H1 (cell line): ENCODE results near the gene VGLL4. TPM values are rescaled to one million over a fixed set of nuclear protein-coding genes. Genes with fewer than 3 reads are reported as not detected.

Experiments
- CTCF ChIA-PET: fragments of 300-600 bp; sonication (Branson Sonifier 250); formaldehyde crosslinking; loops from one replicate; lab custom pipeline; 2021; ENCODE audit not compliant: partially characterized antibody; lab: Charles Lee
- POLR2A ChIA-PET: fragments of 300-600 bp; sonication (Branson Sonifier 250); formaldehyde crosslinking; loops from one replicate; lab custom pipeline; 2021; ENCODE audit warnings: inconsistent platforms; ENCODE audit not compliant: partially characterized antibody; lab: Charles Lee
- DNase-seq, 2 experiments: peaks; one replicate each; pipeline versions ENCODE4 v3.0.0 to v3.0.0-alpha.2; 2010 to 2022; ENCODE audit warnings: low spot score in 2 of 2, low read depth in 1 of 2, mixed read lengths in 1 of 2
- FAIRE-seq: peaks from 2 replicates; lab custom pipeline; 2011; peaks lifted over from hg19 to GRCh38; lab: Jason Lieb, UNC
- H2AFZ ChIP-seq: 2 replicates; pipeline ENCODE4 v1.8.1; 2012; ENCODE audit warnings: low read length, inconsistent platforms
- H2AK5ac ChIP-seq: 2 replicates; pipeline ENCODE4 v1.6.1; 2013; ENCODE audit warnings: low read depth, low read length
- H2BK120ac ChIP-seq: replicated peaks from 2 replicates; pipeline ENCODE3; 2013; ENCODE audit warnings: low read depth, low read length, inconsistent platforms
- H2BK12ac ChIP-seq: 2 replicates; pipeline ENCODE4 v1.6.1; 2013; ENCODE audit warnings: low read depth, low read length
- H2BK15ac ChIP-seq: 2 replicates; pipeline ENCODE4 v1.6.1; 2013; ENCODE audit warnings: low read length
- H2BK20ac ChIP-seq: 2 replicates; pipeline ENCODE4 v1.6.1; 2013; ENCODE audit warnings: low read length
- H2BK5ac ChIP-seq: 2 replicates; pipeline ENCODE4 v1.6.1; 2013; ENCODE audit warnings: low read depth, low read length
- H3K14ac ChIP-seq: 2 replicates; pipeline ENCODE4 v1.6.1; 2013; ENCODE audit warnings: inconsistent platforms; ENCODE audit not compliant: insufficient read length
- H3K18ac ChIP-seq: 2 replicates; pipeline ENCODE4 v1.6.1; 2013; ENCODE audit warnings: low read length; ENCODE audit errors: extremely low read depth
- H3K23ac ChIP-seq: 2 replicates; pipeline ENCODE4 v1.6.1; 2013; ENCODE audit warnings: inconsistent platforms; ENCODE audit not compliant: insufficient read length
- H3K23me2 ChIP-seq: 2 replicates; pipeline ENCODE4 v1.6.1; 2013; ENCODE audit warnings: low read depth, low read length
- H3K27ac ChIP-seq: 2 replicates; pipeline ENCODE4 v1.6.1; 2011; ENCODE audit warnings: low read depth, low read length, inconsistent platforms
- H3K27me3 ChIP-seq, 4 experiments: replicated peaks in 1 of 4; 1 replicate in 1 of 4; 2 replicates in 3 of 4; pipeline versions ENCODE4 v1.6.1 to v1.8.1; 2011 to 2013; ENCODE audit warnings: low read length in 3 of 4, mild to moderate bottlenecking in 3 of 4, inconsistent platforms in 2 of 4, mixed read lengths in 2 of 4, moderate library complexity in 1 of 4; ENCODE audit not compliant: control insufficient read depth in 3 of 4, insufficient read depth in 3 of 4; ENCODE audit errors: extremely low read depth in 1 of 4
- H3K36me3 ChIP-seq, 4 experiments: 2 replicates each; pipeline versions ENCODE4 v1.6.1 to v1.8.1; 2011 to 2013; ENCODE audit warnings: mild to moderate bottlenecking in 4 of 4, low read length in 3 of 4, moderate library complexity in 2 of 4, control low read depth in 1 of 4, inconsistent platforms in 1 of 4; ENCODE audit not compliant: insufficient read depth in 4 of 4, control insufficient read depth in 2 of 4
- H3K4ac ChIP-seq: replicated peaks from 2 replicates; pipeline ENCODE3; 2013; ENCODE audit warnings: low read length, low read depth, mixed read lengths, inconsistent platforms; ENCODE audit not compliant: insufficient read length
- H3K4me1 ChIP-seq, 4 experiments: replicated peaks in 1 of 4; 1 replicate in 1 of 4; 2 replicates in 3 of 4; pipeline versions ENCODE4 v1.6.1 to v1.8.1; 2011 to 2013; ENCODE audit warnings: low read length in 3 of 4, inconsistent platforms in 2 of 4, mixed read lengths in 1 of 4; ENCODE audit not compliant: insufficient read depth in 4 of 4, control insufficient read depth in 3 of 4
- H3K4me2 ChIP-seq, 2 experiments: 2 replicates each; pipeline versions ENCODE4 v1.6.1 to v1.8.1; 2011 to 2013; ENCODE audit warnings: low read depth in 2 of 2, low read length in 2 of 2, control low read depth in 1 of 2, inconsistent platforms in 1 of 2, mild to moderate bottlenecking in 1 of 2; ENCODE audit not compliant: insufficient read depth in 1 of 2
- H3K4me3 ChIP-seq, 4 experiments: fragments of 200-600, 300-600 bp in 1 of 4; sonication (generic), shearing (Covaris generic), sonication (Bioruptor Twin) in 1 of 4; 2 replicates each; pipeline versions ENCODE4 v1.5.1 to v1.8.1; 2011 to 2016; ENCODE audit warnings: low read length in 4 of 4, low read depth in 3 of 4, control low read depth in 2 of 4, inconsistent platforms in 2 of 4, mild to moderate bottlenecking in 2 of 4, mixed read lengths in 1 of 4, moderate library complexity in 1 of 4; ENCODE audit not compliant: insufficient read depth in 2 of 4; ENCODE audit errors: extremely low read depth in 1 of 4
- H3K56ac ChIP-seq: replicated peaks from 2 replicates; pipeline ENCODE3; 2013; ENCODE audit warnings: low read depth, mild to moderate bottlenecking, mixed read lengths, low read length, inconsistent platforms; ENCODE audit not compliant: insufficient read length
- H3K79me1 ChIP-seq: 2 replicates; pipeline ENCODE4 v1.6.1; 2013; ENCODE audit warnings: low read depth, low read length, control low read depth
- H3K79me2 ChIP-seq, 2 experiments: 2 replicates each; pipeline versions ENCODE4 v1.6.1 to v1.8.1; 2012 to 2013; ENCODE audit warnings: low read length in 2 of 2, mild to moderate bottlenecking in 2 of 2, inconsistent platforms in 1 of 2; ENCODE audit not compliant: insufficient read depth in 2 of 2, control insufficient read depth in 1 of 2
- H3K9ac ChIP-seq, 4 experiments: replicated peaks in 1 of 4; 1 replicate in 1 of 4; 2 replicates in 3 of 4; pipeline versions ENCODE4 v1.6.1 to v1.8.1; 2011 to 2013; ENCODE audit warnings: low read depth in 3 of 4, low read length in 3 of 4, control low read depth in 2 of 4, mild to moderate bottlenecking in 2 of 4, moderate library complexity in 2 of 4, inconsistent platforms in 1 of 4; ENCODE audit errors: extremely low read depth in 1 of 4
- H3K9me3 ChIP-seq, 2 experiments: 2 replicates each; pipeline versions ENCODE4 v1.6.1 to v1.8.1; 2012 to 2013; ENCODE audit warnings: mild to moderate bottlenecking in 2 of 2, moderate library complexity in 2 of 2, control low read depth in 1 of 2, inconsistent platforms in 1 of 2, low read depth in 1 of 2, low read length in 1 of 2, mixed read lengths in 1 of 2; ENCODE audit not compliant: insufficient read depth in 2 of 2
- H4K20me1 ChIP-seq, 2 experiments: replicated peaks in 1 of 2; 2 replicates each; pipeline versions ENCODE3 to v1.8.1; 2011 to 2013; ENCODE audit warnings: inconsistent platforms in 2 of 2, low read length in 2 of 2, mild to moderate bottlenecking in 1 of 2; ENCODE audit not compliant: insufficient read depth in 2 of 2, control insufficient read depth in 1 of 2
- H4K5ac ChIP-seq: 2 replicates; pipeline ENCODE4 v1.6.1; 2013; ENCODE audit warnings: low read length, low read depth, mixed read lengths, inconsistent platforms; ENCODE audit not compliant: insufficient read length
- H4K8ac ChIP-seq: 2 replicates; pipeline ENCODE4 v1.8.0; 2013; ENCODE audit warnings: mild to moderate bottlenecking, moderate library complexity, low read length, inconsistent platforms; ENCODE audit not compliant: insufficient read depth; ENCODE audit errors: extremely low read depth
- H4K91ac ChIP-seq: replicated peaks from 2 replicates; pipeline ENCODE3; 2013; ENCODE audit warnings: low read length, mixed read lengths, inconsistent platforms; ENCODE audit not compliant: insufficient read length
- BCL11A ChIP-seq, 2 experiments: IDR thresholded peaks; one replicate each; pipeline ENCODE4 v1.6.1; 2011; ENCODE audit warnings: low read depth in 2 of 2, low read length in 2 of 2, mild to moderate bottlenecking in 2 of 2
- CTCF ChIP-seq, 3 experiments: IDR thresholded peaks; 1 replicate in 2 of 3; 2 replicates in 1 of 3; pipeline versions ENCODE4 v1.5.1 to v1.6.1; 2011; ENCODE audit warnings: low read length in 3 of 3, mild to moderate bottlenecking in 3 of 3, inconsistent platforms in 2 of 3, low read depth in 1 of 3, moderate library complexity in 1 of 3; ENCODE audit not compliant: insufficient read depth in 1 of 3; ENCODE audit errors: control extremely low read depth in 1 of 3
- EP300 ChIP-seq, 2 experiments: IDR thresholded peaks; 1 replicate in 1 of 2; 2 replicates in 1 of 2; pipeline ENCODE4 v1.6.1; 2011 to 2012; ENCODE audit warnings: low read depth in 2 of 2, low read length in 2 of 2, mild to moderate bottlenecking in 2 of 2, borderline replicate concordance in 1 of 2, inconsistent platforms in 1 of 2, moderate library complexity in 1 of 2
- EZH2 ChIP-seq: fragments of 200-600 bp; sonication (generic); IDR thresholded peaks from 2 replicates; pipeline ENCODE4 v1.7.1; 2012; ENCODE audit warnings: low read depth, mild to moderate bottlenecking, moderate library complexity, low read length, inconsistent platforms; ENCODE audit not compliant: severe bottlenecking
- POLR2A ChIP-seq, 2 experiments: IDR thresholded peaks; 1 replicate in 1 of 2; 2 replicates in 1 of 2; pipeline ENCODE4 v1.6.1; 2011; ENCODE audit warnings: low read depth in 2 of 2, low read length in 2 of 2, mild to moderate bottlenecking in 2 of 2; ENCODE audit errors: control extremely low read depth in 1 of 2
- POLR2AphosphoS5 ChIP-seq: IDR thresholded peaks from 2 replicates; pipeline ENCODE4 v1.6.1; 2011; ENCODE audit warnings: low read depth, low read length
- RAD21 ChIP-seq, 2 experiments: IDR thresholded peaks in 1 of 2; conservative IDR thresholded peaks in 1 of 2; 2 replicates each; pipeline ENCODE4 v1.6.1; 2011; ENCODE audit warnings: low read depth in 2 of 2, low read length in 2 of 2, improper control_type of control experiment in 1 of 2, inconsistent platforms in 1 of 2, mild to moderate bottlenecking in 1 of 2, moderate library complexity in 1 of 2
- SUZ12 ChIP-seq: fragments of 200-600 bp; sonication (generic); IDR thresholded peaks from 2 replicates; pipeline ENCODE4 v1.6.1; 2012; ENCODE audit warnings: mild to moderate bottlenecking, inconsistent platforms, low read length, moderate library complexity, mixed read lengths
- whole genome bisulfite sequencing, 2 experiments: shearing (Covaris generic) in 1 of 2; methylation state at CpG; one replicate each; pipeline versions ENCODE4 v1.1.6 to v1.1.7; 2013 to 2015; ENCODE audit warnings: low lambda C conversion rate in 2 of 2, mixed read lengths in 2 of 2, inconsistent platforms in 1 of 2, low coverage in 1 of 2, missing lambda C conversion rate in 1 of 2; ENCODE audit not compliant: insufficient replicate concordance in 2 of 2, insufficient coverage in 1 of 2, insufficient read length in 1 of 2; ENCODE audit errors: extremely low coverage in 1 of 2, missing lambda C conversion rate in 1 of 2; 5-methylcytosine and 5-hydroxymethylcytosine counted together
- polyA plus RNA-seq, 7 experiments: library from polyadenylated mRNA; depleted of rRNA in 3 of 7; stranded (reverse) in 5 of 7; unstranded in 2 of 7; fragments of >200 nt in 5 of 7; fragments of 200-250 nt in 2 of 7; gene quantifications; 1 replicate in 5 of 7; 2 replicates in 1 of 7; 4 replicates in 1 of 7; pipeline versions ENCODE4 v1.2.1 to v1.2.3, GENCODE V29; 2011 to 2013; ENCODE audit warnings: missing spikeins in 2 of 7, mixed read lengths in 2 of 7
- total RNA-seq: library from RNA; stranded (reverse); fragmentation: NEBNext Ultra II Directional; extraction: Animal tissue kit (Norgen Biotek cat#: 25700); gene quantifications from 2 replicates; pipeline ENCODE4 v1.2.1, GENCODE V29; 2021

The VGLL4 gene
- total and polyA plus RNA-seq, 2 of the 8 experiments (the other 6 are each of a cell fraction or from before 2014, with no cell fraction given), result 45.1 to 50.0 TPM

- Histone ChIP-seq H3K4me2 (no peak overlapping the region), H2BK15ac (no peak overlapping the region), H3K79me1 (no peaks in the 10 kb centered on the region), H3K23me2 (no peaks in the 10 kb centered on the region), H3K56ac (no peak overlapping the region), H4K91ac (no peak overlapping the region), H2AFZ (no peak overlapping the region), H3K36me3 (no peaks in the 10 kb centered on the region), H3K27me3 (no peaks in the 10 kb centered on the region), H2BK120ac (no peak overlapping the region), H2AK5ac (no peak overlapping the region), H3K4me1 (peaks cover 0 to 2% (median 0%) of the 10 kb centered on the region in 4 experiments; a peak in 2 of 7 replicates), H3K4ac (no peak overlapping the region), H3K4me3 (no peak overlapping the region), H2BK12ac (no peak overlapping the region), H3K27ac (no peak overlapping the region), H4K5ac (no peak overlapping the region), H3K23ac (no peak overlapping the region), H2BK5ac (no peak overlapping the region), H3K79me2 (no peaks in the 10 kb centered on the region), H2BK20ac (no peak overlapping the region), H3K18ac (no peak overlapping the region), H4K8ac (no peak overlapping the region), H3K14ac (no peak overlapping the region), H3K9me3 (no peaks in the 10 kb centered on the region), H3K9ac (no peak overlapping the region), H4K20me1 (no peaks in the 10 kb centered on the region)
- TF ChIP-seq EZH2 (no peak), RAD21 (IDR thresholded peaks at IDR 0.05 in 1 of 2, conservative IDR thresholded peaks at IDR 0.05 in 1 of 2; ENCODE audit: low read depth in 2 of 2, low read length in 2 of 2) (peak; percentile 69 to 75), BCL11A (IDR thresholded peaks at IDR 0.05; ENCODE audit: low read depth in 2 of 2, low read length in 2 of 2) (no peak), POLR2A (IDR thresholded peaks at IDR 0.05; ENCODE audit: control extremely low read depth in 1 of 2, low read depth in 2 of 2, low read length in 2 of 2) (no peak), EP300 (IDR thresholded peaks at IDR 0.05; ENCODE audit: borderline replicate concordance in 1 of 2, low read depth in 2 of 2, low read length in 2 of 2) (no peak), POLR2AphosphoS5 (no peak), SUZ12 (no peak), CTCF (IDR thresholded peaks at IDR 0.05; ENCODE audit: control extremely low read depth in 1 of 3, insufficient read depth in 1 of 3, low read depth in 1 of 3, low read length in 3 of 3) (peak; percentile 48 to 67 (median 51))
- DNase-seq (no peak), FAIRE-seq (peak; percentile 66)
- ChIA-PET POLR2A (no interaction called here), CTCF (interaction anchor here (0.6 to 2.4 kb wide), 23 partner anchors 9 to 169 kb away, joined by 3 to 16 read pairs (median 4); no protein-coding TSS in a partner anchor)
- 90% methylated on average over 14 of the region's 14 CpGs; no CpG with 5 or more reads in 1 of the 2 experiments for WGBS, 2 experiments
Measured at GRCh38 chr3:11539677-11540076, 104.0 kb downstream of the VGLL4 start.
